ENCODE results near the gene NAT9.

NAT9 gene

DNA sequence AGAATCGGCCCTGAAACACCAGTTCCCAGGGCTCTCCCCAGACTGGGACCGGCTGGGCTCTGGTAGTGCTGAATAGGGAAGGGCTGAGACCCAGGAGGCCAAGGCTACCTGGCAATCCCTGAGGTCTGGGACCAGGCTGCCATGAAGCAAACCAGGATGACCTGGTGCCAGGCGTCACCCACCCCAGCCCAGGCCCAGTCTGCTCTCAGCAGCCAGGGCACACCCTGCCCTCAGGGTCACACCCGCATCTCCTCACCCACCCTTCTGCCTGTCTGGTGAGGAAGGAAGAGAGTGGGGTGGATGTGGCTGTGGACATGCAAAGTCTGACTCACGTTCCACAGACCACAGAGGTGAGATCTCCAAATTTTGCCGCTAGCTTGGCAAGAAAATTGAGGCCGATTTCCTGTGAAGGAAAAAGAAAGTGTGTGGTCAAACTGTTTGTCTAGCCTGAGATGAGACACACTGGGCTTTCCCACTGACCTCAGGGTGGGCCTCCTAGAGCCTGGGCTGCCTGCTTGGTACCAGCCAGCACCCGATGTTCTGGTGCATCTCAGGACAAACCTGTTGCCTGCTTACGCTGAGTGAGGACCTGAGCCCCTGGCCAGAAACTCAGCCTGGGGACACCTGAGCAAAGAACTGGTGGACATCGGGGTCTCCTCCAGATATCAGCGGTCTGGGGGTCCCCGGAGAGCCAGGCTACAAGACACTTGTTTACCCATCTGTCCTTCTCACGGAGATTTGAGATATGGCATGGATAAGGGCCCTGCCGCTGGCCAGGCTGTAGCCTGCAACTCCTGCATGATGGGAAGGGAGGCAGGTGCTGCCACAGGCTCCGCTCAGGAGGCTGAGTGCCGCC lies 45.4 kb downstream of the NAT9 start:
- DNase-seq = no peak

GRCh38 chr17:74729866-74730265 lies 46.3 kb downstream of the NAT9 start:
- no peak for DNase-seq

DNA sequence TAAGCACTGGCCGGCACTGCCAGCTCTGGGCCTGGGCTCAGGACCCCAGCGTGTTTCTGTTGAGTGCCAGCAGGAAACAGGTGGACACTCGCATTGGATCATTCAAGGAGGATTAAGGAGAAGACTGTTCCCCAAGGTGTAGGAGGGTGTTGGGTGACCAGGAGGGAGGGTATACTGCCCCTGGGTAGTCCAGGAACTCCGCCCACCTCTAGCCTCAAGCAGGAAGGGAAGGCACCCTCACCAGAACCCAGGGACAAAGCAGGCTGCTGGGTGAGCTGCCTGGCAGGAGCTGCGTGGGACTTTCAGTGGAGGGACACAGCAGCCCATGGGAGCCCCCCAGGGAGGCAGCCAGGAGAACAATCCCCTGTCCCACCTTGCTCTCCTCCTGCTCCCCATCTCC lies 46.8 kb downstream of the NAT9 start:
- DNase-seq = no peak

DNA sequence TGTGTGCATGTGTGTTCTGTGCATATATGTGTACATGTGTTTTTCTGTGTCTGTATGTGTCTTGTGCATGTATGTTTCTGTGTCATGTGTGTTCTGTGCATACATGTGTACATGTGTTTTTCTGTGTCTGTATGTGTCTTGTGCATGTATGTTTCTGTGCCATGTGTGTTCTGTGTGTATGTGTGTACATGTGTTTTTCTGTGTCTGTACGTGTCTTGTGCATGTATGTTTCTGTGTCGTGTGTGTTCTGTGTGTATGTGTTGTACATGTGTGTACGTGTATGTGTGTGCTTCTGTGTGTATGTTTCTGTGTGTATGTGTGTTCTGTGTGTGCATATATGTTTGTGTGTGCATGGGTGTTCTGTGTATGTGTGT lies 47.5 kb downstream of the NAT9 start:
- DNase-seq = no peak

DNA sequence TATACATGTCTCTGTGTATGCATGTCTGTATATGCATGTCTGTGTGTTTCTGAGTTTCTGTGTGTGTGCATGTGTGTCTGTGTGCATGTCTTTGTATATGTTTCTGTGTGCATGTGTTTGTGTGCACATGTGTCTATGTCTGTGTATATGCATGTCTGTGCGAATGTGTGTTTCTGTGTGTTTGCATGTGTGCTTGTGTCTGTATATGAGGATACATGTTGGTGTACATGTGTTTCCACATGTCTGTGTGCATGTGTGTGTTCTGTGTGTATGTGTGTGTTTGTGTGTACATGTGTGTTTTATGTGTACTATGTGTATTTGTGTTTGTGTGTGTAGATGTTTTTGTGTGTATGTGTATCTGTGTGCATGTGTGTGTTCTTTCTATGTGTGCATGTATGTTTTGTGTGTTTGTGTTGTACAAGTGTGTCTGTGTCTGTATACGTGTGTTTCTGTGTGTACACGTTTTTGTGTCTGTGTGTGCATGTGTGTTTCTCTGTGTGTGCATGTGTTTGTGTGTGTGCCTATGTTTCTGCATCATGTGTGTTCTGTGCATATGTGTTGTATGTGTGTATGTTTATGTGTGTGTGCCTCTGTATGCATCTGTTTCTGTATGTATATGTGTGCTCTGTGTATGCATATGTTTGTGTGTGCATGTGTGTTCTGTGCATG lies 48.0 kb downstream of the NAT9 start:
- DNase-seq = no peak

- DNase-seq = no peak
These were observed 51.0 kb downstream of the NAT9 start for GRCh38 chr17:74725111-74725510.

GRCh38 chr17:74723891-74724290 lies 52.3 kb downstream of the NAT9 start:
- no peak for DNase-seq

GRCh38 chr17:74722782-74723181 lies 53.4 kb downstream of the NAT9 start:
- no peak for DNase-seq
